Prostate gland (tissue), 2 donors: ENCODE data around the gene KIF26B.

ENCODE experiments used
- CTCF ChIP-seq, 4 experiments: fragments of 200-600 bp in 2 of 4; fragments of 450-650 bp in 2 of 4; sonication (generic) in 2 of 4; IDR thresholded peaks; 1 replicate in 3 of 4; 2 replicates in 1 of 4; pipeline ENCODE4 v1.5.1; 2016 to 2019; ENCODE audit warnings: antibody characterized with exemption in 4 of 4, mild to moderate bottlenecking in 2 of 4, moderate library complexity in 2 of 4
- POLR2A ChIP-seq: fragments of 450-650 bp; IDR thresholded peaks from one replicate; pipeline ENCODE4 v1.6.1; 2016; ENCODE audit warnings: antibody characterized with exemption, mild to moderate bottlenecking

GRCh38 chr1:245113649-245114048 is 41.1 kb upstream of the KIF26B start:
- TF ChIP-seq POLR2A (no peak), CTCF (IDR thresholded peaks at IDR 0.05) (no peak)
